Measurements from ENCODE around the gene MTFR2.

The MTFR2 gene

DNA sequence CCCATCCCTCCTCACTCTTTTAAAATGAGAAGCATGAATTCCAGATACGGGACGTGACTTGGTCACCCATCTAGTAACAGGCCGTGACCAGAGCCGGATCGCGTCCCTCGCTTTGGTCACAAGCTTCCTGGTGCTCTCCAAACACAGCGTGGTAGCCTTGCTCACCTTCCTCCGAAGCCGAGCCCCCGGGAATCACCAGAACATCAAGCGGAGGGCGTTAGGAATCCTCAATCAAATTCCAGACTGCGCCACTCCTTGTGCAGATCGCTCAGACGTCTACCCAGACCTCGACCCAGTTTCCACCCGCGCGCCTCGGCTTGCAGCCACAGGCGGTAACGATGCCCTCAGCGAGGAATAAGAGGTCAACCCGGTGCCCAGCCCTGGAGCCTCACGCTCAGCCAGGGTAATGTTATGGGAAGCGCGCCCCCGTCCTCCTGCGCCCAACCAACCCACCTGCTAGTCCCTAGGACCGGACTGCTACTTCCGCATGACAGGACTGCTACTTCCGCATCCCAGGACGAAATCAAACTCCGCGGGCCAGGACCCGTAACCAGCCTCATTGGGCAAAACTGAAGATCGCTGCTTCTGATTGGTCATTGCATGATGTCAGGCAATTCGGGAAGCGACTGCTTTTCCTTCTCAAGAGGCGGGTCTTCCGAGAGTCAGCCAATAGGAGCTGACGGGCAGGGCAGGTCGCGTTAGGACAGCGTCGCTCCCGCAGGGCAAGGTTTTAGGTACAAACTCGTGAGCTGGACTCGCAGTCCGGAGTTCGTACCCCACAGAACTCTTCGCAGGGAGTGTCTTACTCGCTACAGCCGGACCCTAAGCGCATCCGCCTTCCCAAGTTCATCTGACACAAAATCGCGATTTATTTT lies at the start of gene MTFR2:
TSS of gene MTFR2 (minus strand) at position 501 of the 875 bp plus-strand sequence. CDS start 1,212 bp downstream, outside the sequence.
- DNase-seq (ENCODE audit: low spot score): peak; percentile 96

DNA sequence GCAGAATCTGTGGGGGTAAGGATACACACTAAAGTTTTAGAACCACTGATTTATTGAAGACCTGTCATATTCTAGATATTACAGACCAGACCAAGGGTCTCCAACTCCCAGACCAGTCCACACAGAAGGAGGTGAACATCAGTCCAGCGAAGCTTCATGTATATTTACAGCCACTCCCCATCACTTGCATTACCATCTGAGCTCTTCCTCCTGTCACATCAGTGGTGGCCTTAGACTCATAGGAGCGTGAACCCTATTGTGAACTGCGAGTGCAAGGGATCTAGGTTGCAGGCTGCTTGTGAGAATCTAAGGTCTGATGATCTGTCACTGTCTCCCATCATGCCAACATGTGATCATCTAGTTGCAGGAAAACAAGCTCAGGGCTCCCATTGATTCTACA lies 44.5 kb upstream of the MTFR2 start:
- no peak for DNase-seq (ENCODE audit: low spot score)

DNA sequence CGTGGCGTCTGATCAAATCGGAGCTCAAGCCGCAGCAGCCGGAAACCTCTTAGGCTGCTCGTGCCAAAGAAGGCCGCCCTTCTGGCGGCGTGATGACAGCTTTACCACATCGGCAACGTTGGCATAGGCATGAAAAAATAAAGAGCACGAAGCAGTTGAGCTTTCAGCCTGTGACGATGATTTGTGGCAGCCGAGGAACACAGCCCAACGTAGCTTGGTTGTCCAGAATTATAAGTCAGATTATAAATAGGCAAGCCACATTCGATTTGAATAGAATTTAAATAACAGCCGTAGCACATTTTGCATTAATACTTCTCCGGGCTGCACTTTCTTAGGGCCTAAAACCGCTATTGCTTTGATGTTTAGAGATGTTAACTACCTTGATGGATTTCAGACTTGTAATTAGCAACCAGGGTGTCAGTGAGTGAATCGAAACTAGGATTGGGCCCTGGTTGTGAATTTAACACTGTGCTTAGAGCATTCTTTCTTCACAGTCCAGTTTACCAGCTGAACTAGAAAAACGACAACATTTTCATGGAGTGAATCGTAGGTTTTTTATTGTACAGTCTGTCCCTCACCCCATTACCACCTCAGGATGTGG lies 40.4 kb upstream of the MTFR2 start:
- peak; percentile 85 for DNase-seq (ENCODE audit: low spot score)

DNA sequence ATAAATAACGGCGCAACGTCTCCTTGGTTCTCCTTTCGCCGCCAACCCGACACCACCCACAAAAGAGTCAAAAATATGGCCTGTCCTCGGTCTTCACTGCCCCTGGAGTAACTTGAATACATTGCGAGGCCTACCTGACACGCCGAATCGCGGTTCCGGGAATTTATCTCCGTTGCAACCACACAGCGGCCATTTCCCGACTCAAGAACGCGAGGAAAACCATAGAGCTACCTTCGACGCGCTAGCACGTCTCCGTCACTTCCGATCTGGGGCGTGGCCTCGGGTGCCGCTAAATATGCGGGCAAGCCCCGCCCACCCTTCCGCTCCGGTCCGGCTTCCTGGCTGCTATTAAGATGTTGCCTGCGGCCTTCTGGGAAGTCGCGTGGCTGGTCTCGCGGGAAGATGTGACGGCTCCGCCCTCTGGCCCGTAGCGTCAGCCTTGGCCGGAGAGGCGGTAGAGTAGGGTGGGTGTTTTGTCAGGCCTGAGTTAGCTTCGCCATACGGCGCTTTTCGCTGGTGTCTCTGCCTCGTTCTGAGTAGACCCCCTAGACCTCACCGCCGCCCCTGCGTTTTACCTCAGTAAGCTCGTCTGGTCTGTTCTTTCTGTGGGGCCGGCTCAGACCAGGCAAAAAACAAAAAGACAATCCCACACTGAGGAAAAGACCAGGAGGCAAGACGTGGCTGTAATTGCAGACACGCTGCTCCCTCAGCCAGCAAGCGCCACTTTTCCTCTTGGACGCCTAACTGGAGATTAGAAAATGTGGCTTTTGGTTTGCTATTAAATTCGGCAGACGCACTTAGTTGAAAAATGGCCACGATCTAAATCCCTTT lies 39.7 kb upstream of the MTFR2 start, which contains the start of gene BCLAF1:
TSS of gene BCLAF1 (minus strand) at position 268 of the 831 bp plus-strand sequence. CDS start 9,980 bp downstream, outside the sequence.
- peak; percentile 100 for DNase-seq (ENCODE audit: low spot score)

DNA sequence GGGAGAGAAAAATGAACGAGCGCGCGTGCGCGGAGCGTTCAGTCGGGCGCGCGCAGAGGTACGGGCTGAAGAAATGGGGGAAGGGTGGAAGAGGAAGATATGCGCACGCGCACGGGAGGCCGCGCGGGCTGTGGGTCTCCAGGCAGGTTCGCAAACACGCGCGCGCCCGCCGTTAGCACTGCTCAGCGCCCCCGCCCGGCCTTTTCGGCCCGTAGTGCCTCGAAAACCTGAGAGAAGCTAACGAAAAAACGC lies 39.1 kb upstream of the MTFR2 start:
- peak; percentile 93 for DNase-seq (ENCODE audit: low spot score)

DNA sequence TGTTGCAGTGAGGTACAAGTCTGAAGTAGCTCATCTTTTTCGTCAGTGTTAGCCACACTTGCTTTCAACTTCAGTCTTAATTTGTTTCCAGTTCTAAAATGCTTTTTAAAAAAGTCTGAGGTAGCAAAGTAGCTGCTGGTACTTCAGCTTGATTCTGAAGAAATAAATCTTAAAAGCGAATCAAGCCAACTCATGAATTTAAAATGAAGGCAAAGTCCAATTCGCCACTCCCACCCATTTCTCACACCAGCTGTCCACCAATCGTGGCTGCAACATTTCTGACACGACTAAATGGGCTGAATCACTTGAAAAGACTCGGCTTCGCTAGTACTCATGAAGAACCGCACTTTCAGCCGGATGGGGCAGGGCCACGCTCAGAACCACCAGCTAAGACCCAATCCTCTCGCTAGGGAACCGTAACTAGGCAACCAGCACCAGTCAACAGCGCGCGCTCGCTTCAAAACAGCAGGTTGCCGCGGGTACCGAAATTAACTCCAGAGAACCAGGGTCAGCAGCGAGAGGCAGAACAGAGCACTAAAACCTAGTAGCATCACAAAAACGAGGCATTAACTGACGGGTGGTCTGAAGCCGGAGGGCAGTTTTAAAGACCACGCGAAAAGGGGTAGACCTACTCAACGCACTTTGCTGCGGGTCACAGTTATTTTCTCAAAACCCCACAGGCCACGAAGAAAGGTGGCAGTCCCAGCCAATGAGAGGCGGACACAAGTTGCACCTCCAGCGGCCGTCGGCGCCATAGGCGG lies 38.6 kb upstream of the MTFR2 start:
- DNase-seq (ENCODE audit: low spot score): peak; percentile 89

DNA sequence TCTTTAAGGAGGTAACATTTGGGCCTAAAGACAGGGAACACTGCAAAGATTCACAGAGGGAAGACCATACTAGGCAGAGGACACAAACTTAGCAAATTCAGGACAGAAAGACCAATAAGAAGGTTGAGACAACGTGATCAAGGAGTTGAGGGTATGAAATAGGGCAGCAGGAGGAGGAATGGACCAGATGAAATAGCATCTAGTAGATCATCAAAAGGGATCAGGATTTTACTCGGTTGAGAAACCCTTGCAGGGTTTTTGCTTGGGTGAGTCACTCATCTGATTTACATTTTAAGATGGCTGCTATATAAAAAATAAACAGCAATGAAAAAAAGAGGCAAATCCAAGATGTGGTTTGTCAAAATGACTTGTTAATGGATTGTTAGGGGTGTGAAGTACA lies 34.8 kb upstream of the MTFR2 start:
- no peak for DNase-seq (ENCODE audit: low spot score)

DNA sequence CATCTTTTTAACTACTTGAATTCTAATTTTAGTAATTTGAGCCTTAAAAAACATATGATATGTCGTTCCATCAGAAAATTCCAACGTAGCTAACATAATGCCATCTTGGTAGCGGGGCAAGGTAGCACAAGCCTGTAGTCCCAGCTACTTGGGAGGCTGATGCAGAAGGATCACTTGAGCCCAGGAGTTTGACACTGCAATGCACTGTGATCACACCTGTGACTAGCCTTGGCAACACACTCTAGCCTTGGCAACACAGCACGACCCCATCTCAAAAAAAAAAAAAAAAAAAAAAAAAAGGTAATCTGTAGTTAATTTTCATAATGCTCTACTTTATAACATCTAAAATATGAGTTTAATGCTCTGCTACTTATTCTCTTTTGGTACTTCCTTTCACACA lies 32.8 kb upstream of the MTFR2 start:
- DNase-seq (ENCODE audit: low spot score): no peak

DNA sequence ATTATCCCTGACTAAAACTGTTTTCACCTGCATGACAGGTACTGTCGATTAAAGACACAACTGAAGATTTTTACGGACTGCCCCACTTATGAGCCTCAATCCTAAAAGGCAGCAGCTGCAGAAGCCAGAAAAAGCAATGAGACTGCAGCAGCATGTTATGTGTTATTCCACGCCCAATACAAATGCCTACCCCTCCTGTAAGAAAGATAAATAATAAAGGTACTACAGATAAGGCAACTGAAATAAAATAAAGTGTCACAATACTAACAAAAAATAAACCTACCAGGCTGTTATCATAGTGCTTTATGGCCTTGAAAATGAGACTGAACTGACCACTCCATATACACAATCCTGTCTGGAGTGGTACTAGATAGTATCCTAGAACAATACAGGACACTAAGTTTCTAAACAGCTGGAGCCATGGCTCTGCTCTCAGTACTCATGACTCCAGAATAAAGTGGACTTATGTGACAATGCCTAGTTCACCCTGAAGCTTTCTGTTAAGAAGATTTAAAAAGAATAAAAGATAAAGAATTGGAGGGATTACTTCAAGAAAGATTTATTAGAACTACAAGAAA lies 30.0 kb upstream of the MTFR2 start:
- no peak for DNase-seq (ENCODE audit: low spot score)

DNA sequence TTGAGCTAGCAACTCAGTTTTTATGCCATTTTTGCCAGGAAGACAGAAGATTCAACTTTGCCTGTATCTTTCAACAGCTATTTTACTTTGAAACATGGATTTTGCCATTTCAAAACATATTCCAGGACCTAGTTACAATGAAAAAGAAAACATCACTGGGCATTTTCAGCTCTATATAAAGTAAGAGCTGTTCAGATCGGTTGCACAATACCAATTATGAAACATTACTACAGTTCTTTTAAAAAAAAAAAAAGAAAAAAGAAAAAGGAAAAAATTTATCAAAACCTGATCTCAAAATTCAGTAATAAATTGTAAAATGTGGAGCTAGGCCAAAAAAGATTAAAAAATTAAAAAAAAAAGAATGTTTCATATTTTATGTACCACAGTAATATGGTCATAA lies 24.0 kb upstream of the MTFR2 start:
- no peak for DNase-seq (ENCODE audit: low spot score)

DNA sequence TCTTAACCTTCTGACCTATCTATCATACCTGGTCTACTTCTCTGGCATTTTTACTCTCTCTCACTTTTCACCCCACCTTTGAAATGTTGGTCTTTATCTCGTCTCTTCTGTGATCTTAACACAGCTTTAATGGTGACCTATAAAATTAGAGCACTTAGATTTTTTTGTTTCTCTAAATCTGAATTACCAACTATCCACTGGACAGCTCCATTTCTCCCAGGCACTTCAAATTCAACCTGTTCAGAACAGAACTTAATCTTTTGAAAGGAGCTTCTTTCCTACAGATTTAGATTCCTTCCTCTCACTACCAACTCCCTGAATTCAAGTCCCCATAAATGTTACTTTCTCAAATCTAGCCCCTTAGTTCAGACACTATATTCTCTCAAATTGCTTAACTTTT lies 15.0 kb upstream of the MTFR2 start:
- no peak for DNase-seq (ENCODE audit: low spot score)

DNA sequence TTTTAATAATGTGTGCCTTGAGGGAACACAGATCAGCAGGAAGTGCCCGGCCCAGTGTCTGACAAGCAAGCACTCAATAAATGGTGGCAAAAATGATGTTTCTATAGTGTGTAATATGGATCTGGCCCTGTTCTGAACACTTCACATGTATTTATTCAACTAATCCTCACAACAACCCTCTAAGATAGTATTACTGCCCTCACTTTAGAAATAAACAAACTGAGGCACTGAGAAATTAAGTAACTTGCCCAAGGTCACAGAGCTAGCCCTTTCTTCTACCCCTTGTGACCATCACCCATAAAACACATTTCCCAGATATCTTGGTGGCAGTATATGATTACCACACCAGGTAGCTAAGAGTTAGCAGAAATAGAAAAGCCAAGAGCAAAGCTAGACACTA lies 12.8 kb upstream of the MTFR2 start:
- no peak for DNase-seq (ENCODE audit: low spot score)

DNA sequence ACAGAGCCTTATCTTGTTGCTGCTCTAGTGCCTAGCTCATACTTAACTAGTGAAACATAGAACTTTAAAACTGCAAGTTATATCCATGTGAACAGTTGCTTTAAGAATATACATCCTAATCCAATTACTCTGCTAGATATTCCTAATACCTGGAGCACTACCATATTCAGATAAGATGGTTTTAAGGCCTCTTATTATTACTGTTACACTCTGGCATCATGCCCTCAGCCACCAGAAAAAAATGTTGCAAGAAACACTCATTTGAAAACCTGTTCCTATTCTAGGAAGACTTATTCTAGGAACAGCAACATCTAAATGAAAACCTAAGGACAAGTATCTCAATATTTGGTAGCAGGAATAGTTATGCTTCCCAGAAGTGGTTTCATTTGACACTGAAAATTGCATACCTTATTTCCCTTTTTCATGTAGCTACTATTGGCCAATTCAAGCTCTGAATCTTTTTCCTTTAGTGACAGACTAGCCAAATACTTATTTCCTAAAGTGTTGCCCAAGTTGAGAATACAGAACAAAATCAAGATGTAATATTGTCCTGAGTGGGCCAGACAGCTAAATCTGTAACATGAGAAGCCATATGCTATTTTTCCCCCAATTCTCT lies 4.8 kb upstream of the MTFR2 start:
- no peak for DNase-seq (ENCODE audit: low spot score)

DNA sequence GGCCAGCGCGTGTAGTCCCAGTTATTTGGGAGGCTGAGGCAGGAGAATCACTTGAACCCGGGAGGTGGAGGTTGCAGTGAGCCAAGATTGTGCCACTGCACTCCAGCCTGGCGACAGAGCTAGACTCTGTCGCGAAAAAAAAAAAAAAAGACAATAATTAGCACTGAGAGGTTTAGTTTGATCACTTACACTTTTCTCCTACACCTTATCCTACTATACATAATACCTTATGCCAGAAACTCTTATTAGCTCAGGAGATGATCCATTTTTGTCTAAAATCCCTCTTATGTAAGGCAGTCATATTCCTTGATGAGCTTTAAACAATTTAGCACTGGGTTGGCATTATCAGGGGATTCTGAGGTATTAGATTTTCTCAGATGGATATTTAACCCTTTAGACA lies 3.6 kb upstream of the MTFR2 start:
- DNase-seq (ENCODE audit: low spot score): no peak

DNA sequence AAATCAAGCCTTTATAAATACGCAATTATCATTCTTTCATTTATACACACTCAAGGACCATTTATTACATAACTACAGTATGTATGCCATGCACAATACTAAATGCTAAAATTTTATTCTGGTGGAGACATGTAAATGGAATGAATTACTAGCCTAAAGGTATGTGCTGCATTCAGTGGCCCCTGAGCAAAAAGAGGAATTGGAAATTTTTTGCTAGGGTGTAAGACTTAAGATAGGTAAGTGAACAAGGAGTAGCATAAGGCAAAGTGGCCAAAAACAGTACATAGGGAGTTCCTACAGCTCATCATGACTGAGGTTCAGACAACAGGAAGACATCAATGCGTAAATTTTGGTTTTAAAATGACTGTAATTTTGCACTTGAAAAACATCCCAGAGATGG lies 2.3 kb upstream of the MTFR2 start:
- DNase-seq (ENCODE audit: low spot score): no peak

DNA sequence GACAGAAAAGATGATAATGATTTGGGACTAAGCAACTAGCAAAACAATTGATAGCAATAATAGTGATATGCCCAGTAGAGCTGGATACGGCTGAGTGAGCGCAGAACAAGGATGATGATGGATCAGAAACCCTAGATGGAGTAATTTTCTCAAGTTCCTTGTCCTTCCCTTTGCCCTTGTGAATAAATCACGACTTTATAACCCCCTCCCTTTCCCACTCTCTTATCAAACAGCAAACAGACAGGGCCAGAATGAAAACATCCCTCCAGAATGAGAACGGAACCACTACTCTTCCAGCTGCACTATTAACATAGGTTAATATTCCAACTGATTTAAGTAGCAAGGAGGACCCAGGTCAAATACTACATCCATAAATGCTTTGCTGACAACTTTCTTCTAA lies 1.3 kb upstream of the MTFR2 start:
- DNase-seq (ENCODE audit: low spot score): no peak

DNA sequence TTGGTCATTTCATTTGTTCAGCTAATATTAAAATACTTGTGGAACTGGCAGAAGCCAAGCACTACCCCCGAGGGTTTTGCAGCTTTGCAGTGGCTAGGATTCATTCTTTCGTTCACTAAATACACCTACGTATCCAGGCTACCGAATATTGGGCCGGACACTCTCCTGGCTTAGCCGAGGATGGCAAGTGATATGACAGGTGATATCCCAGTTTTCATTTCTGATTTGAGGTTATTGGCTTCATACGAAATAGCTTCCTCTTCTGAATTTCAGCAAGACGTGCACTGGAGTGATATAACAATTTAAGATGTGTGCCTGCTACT lies 536 bp upstream of the MTFR2 start:
- no peak for DNase-seq (ENCODE audit: low spot score)

DNA sequence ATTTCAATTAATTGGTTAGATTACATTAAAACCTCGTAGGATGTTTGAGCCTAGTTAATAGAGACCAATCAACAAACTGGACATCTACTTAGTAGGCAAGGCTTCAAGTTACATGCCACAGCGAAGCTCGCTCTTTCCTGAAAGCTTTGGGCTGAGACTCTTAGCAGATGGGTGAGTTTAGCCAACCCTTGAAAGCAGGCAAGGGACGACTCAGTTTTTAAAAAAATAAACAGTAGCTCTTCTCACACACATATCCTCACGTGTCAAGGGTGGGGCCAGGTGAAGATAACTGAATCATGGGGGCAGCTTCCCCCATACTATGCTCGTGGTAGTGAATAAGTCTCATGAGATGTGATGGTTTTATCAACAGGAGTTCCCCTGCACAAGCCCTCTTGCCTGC lies 775 bp downstream of the MTFR2 start:
- no peak for DNase-seq (ENCODE audit: low spot score)

DNA sequence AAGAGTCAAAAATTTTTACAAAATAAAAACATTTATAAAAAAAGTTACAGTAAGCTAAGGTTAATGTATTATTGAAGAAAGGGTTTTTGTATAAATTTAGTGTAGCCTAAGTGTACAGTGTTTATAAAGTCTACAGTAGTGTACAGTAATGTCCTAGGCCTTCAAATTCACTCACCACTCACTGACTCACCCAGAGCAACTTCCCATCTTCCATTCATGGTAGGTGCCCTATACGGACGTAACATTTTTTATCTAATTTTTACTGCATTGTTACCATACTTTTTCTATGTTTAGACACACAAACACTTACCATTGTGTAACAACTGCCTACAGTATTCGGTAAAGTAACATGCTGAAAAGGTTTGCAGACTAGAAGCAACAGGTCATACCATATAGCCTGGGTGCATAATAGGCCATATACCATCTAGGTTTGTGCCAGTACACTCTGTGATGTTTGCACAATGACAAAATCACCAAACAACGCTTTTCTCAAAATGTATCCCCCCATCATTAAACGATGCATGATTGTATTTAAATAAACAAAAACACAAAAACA lies 6.0 kb downstream of the MTFR2 start:
- DNase-seq (ENCODE audit: low spot score): no peak

DNA sequence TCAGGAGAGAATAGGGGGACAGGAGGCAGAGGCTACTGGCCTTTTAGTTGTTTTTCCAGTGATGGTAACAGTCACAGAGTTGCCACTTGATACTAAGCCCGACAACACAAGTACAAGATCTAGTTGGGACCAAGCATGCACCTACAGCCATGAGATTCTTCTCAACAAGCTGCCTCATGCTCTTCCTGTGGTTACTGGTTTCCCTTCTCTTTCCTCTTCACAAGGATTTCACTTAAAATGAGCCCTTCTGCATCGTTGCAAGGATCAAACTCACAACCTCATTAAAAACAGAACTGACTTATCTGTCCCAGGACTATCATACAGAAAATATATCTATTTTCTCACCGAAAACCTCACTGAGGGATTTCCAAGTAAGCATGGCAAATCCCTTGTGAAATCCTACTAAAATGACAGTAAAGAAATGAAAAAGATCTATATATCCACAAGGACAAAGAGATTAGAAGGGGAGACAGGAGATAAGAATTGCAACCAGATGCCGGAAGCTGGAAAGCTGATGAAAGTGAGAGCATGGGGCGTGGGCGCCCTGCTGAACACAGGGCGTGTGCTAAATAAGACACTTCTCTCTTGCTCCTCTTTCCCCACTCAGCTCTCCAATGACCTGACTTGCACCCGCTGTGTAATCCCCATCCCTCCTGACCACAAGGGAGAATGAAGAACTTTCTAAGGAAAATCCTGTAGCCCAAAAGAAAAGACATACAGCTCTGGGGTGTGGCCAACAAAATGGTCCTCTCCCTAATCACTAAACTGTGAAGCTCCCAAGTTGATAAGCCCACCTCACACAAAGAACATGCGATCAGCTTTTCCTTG lies 13.4 kb downstream of the MTFR2 start:
- no peak for DNase-seq (ENCODE audit: low spot score)

DNA sequence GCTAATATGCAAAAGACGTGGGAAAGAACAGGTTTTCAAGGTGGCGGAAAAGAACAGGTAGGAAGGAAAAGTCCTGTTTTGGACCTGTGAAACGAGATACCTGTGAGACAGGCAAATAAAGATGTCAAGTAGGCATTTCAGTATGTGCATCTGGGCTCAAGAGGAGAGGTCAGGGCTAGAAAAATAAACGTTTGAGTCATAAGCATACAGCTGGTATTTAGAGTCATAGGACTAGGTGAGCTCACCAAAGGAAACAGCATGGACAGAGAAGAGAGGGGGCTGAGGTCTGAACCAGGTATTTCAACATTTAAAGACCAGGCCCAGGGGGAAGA lies 14.9 kb downstream of the MTFR2 start:
- DNase-seq (ENCODE audit: low spot score): no peak

Data from CD4-positive, alpha-beta T cell treated with Interleukin-6 at 100 ng/mL for 8 hours (primary cell).